ENCODE data around the gene RAC3.

The RAC3 gene

GRCh38 chr17:82041144-82041814 is 9.8 kb downstream of the RAC3 start:
- DNase-seq (ENCODE audit: low read depth): peak; percentile 73

- DNase-seq (ENCODE audit: low read depth): no peak
Measured at GRCh38 chr17:82042649-82043048, 11.2 kb downstream of the RAC3 start.

GRCh38 chr17:82043507-82043906 is 12.0 kb downstream of the RAC3 start:
- no peak for DNase-seq (ENCODE audit: low read depth)

GRCh38 chr17:82045936-82046484 is 14.5 kb downstream of the RAC3 start:
- DNase-seq (ENCODE audit: low read depth): no peak

- DNase-seq (ENCODE audit: low read depth): no peak
Measured at GRCh38 chr17:82046903-82047302, 15.4 kb downstream of the RAC3 start.

- DNase-seq (ENCODE audit: low read depth): no peak
Measured at GRCh38 chr17:82047379-82047778, 15.9 kb downstream of the RAC3 start.

GRCh38 chr17:82047914-82048570 is 16.6 kb downstream of the RAC3 start:
- DNase-seq (ENCODE audit: low read depth): no peak

GRCh38 chr17:82048571-82048971 is 17.1 kb downstream of the RAC3 start:
- DNase-seq (ENCODE audit: low read depth): no peak

- DNase-seq (ENCODE audit: low read depth): no peak
Measured at GRCh38 chr17:82049106-82049505, 17.6 kb downstream of the RAC3 start.

GRCh38 chr17:82049521-82049971 is 18.1 kb downstream of the RAC3 start:
- no peak for DNase-seq (ENCODE audit: low read depth)

- DNase-seq (ENCODE audit: low read depth): no peak
Measured at GRCh38 chr17:82050152-82050760, 18.8 kb downstream of the RAC3 start.

GRCh38 chr17:82050761-82051641 is 19.5 kb downstream of the RAC3 start:
- DNase-seq (ENCODE audit: low read depth): no peak

- peak; percentile 78 for DNase-seq (ENCODE audit: low read depth)
Measured at GRCh38 chr17:82051776-82052637, 20.5 kb downstream of the RAC3 start, which contains the start of the genes GPS1 and RFNG. GPS1 (plus strand) TSS chr17:82051898; CDS start chr17:82051932, 34 bp downstream. RFNG (minus strand) TSS chr17:82051811; CDS start chr17:82051766, 45 bp downstream.

- DNase-seq (ENCODE audit: low read depth): peak; percentile 29
Measured at GRCh38 chr17:82052638-82053059, 21.2 kb downstream of the RAC3 start.

GRCh38 chr17:82053130-82053529 is 21.7 kb downstream of the RAC3 start:
- no peak for DNase-seq (ENCODE audit: low read depth)

GRCh38 chr17:82053556-82054263 is 22.2 kb downstream of the RAC3 start:
- no peak for DNase-seq (ENCODE audit: low read depth)

GRCh38 chr17:82054351-82055022 is 23.0 kb downstream of the RAC3 start:
- no peak for DNase-seq (ENCODE audit: low read depth)

- no peak for DNase-seq (ENCODE audit: low read depth)
Measured at GRCh38 chr17:82055023-82055964, 23.8 kb downstream of the RAC3 start.
